HAP-1 (cell line): ENCODE measurements around the gene FHOD3.

Experiments
- DNase-seq, 2 experiments: peaks; one replicate each; pipeline ENCODE4 v3.0.0-alpha.2; 2016 to 2020; ENCODE audit warnings: low spot score in 2 of 2
- H3K27me3 ChIP-seq: fragments of 250-450 bp; sonication (Bioruptor Pico); 2 replicates; pipeline ENCODE4 v1.5.1; 2020; ENCODE audit warnings: low read depth, mild to moderate bottlenecking, moderate library complexity
- H3K36me3 ChIP-seq: fragments of 250-450 bp; sonication (Bioruptor Pico); replicated peaks from 2 replicates; pipeline ENCODE4 v1.5.1; 2020; ENCODE audit warnings: mild to moderate bottlenecking
- H3K4me1 ChIP-seq: fragments of 250-450 bp; sonication (Bioruptor Pico); 2 replicates; pipeline ENCODE4 v1.5.1; 2020; ENCODE audit warnings: mild to moderate bottlenecking
- H3K4me3 ChIP-seq: fragments of 250-450 bp; sonication (Bioruptor Pico); 2 replicates; pipeline ENCODE4 v1.5.1; 2020; ENCODE audit warnings: mild to moderate bottlenecking, moderate library complexity
- H3K9me3 ChIP-seq: fragments of 250-450 bp; sonication (Bioruptor Pico); 2 replicates; pipeline ENCODE4 v1.5.1; 2020; ENCODE audit warnings: mild to moderate bottlenecking, moderate library complexity
- in situ Hi-C: fragments of 300-500 bp; cut with MboI; formaldehyde crosslinking; loops from 3 replicates; pipeline ENCODE4 v1.14.3; 2020; ENCODE audit warnings: low sequenced_read_pairs, inconsistent platforms, mixed read lengths

Gene FHOD3

DNA sequence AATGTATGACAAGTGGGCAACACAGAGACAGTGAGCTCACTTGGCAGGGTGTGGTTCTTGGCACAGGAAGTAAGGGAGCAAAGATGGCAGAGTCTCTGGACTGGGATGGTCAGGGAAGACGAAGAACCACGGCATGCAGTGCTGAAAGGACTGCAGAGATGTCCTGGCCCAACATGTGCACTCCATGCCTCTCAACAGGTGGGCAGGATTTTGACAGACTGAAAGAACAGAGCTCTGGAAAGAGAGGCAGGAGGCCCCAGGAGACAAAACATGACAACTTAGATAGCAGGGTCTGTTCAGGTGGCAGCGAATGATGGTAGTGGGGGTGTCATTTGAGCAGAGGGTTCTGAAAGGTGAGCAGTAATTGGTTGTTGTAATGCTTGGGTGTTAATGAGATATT lies 180.3 kb downstream of the FHOD3 start:
- Histone ChIP-seq H3K9me3 (no peaks in the 10 kb centered on the region), H3K4me1 (peaks cover 28% of the 10 kb centered on the region), H3K27me3 (no peaks in the 10 kb centered on the region), H3K4me3 (no peak overlapping the region), H3K36me3 (no peaks in the 10 kb centered on the region)
- no peak for DNase-seq
- in situ Hi-C loops: no loop called here

DNA sequence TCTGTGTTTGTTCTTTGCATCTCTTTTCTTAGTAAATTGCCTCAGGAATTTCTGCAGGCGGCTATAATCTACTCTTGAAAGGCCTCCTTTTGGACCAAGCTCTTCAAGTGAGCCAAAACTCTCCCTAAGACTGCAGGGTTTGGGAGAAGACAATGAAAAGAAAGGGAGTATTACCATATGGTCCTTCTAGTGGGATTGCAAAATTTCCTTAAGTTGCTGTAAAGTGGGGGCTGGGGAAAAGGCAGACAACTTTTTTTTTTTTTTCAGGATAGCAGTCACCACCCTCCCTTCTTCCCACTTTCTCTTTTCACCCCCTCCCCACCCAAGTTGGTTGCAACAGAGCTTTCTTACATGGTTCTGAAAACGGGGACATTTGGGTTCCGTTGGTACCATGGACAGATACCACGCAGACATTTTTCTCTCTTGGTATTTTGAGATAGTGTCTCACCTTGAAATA lies 183.7 kb downstream of the FHOD3 start:
- Histone ChIP-seq H3K9me3 (no peaks in the 10 kb centered on the region), H3K4me3 (no peak overlapping the region), H3K4me1 (peaks cover 29% of the 10 kb centered on the region), H3K36me3 (no peaks in the 10 kb centered on the region), H3K27me3 (no peaks in the 10 kb centered on the region)
- in situ Hi-C loops: no loop called here
- DNase-seq: peak; percentile 74 to 98

DNA sequence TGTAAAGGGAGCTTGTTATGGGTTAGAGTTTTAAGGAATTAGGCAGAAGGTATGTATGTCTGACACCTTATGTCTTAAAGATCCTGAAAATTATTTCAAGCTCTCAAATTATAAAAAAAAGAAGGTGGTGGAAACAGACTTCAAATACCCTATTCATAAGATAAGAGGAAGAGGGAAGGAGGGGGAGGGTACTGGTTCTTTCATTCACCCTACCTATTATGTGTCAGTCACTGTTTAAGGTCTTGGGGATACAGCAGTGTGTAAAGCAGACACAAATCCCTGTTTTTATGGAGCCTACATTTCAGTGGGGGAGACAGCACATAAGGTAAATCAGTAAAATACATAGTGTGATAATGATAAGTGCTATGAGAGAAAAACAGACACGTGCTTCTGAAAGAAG lies 184.4 kb downstream of the FHOD3 start:
- Histone ChIP-seq H3K4me1 (peaks cover 29% of the 10 kb centered on the region), H3K4me3 (no peak overlapping the region), H3K36me3 (no peaks in the 10 kb centered on the region), H3K9me3 (no peaks in the 10 kb centered on the region), H3K27me3 (no peaks in the 10 kb centered on the region)
- peak in 1 of 2 experiments; percentile 52 for DNase-seq
- in situ Hi-C loops: no loop called here

DNA sequence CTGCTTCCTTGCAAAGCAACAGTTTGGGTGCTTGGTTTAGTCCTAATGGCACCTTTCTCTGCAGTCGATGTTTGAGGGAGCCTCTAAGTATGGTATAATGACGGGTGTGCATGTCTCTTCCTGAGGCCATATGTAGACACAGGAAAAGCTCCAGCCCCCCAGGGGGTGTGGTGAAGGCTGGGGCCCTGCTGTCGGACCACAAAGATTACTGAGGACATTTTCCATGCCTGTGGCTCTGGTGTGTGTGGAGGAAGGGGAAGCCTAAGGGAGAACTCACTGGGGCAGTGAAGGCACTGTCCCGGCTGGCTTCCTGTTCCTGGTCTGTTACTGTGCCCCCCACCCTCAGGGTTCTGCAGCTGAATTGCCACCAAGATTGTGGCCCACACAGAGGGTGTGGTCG lies 187.1 kb downstream of the FHOD3 start:
- in situ Hi-C loops: no loop called here
- Histone ChIP-seq H3K27me3 (no peaks in the 10 kb centered on the region), H3K36me3 (no peaks in the 10 kb centered on the region), H3K4me1 (peaks cover 28% of the 10 kb centered on the region), H3K9me3 (no peaks in the 10 kb centered on the region), H3K4me3 (no peak overlapping the region)
- DNase-seq: no peak

DNA sequence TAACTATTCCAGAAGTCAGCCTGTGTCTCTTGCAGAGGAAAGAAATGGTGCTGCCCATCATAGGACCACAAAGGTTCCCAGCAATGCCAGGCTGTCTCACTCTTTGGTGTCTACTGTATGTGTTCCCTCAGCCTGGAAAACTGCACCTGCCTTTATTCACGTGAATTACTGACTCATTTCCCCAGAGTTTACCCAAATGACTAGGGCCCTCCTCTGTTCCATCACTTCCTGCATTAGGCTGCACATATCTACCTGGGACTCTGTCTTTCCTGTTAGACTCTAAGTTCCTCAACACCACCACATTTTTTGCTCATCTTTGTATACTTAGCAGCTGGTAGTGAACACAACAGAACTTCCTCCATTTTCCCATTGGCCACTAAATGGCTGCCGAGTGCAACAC lies 188.3 kb downstream of the FHOD3 start:
- Histone ChIP-seq H3K27me3 (no peaks in the 10 kb centered on the region), H3K9me3 (no peaks in the 10 kb centered on the region), H3K4me1 (peaks cover 16% of the 10 kb centered on the region), H3K36me3 (no peaks in the 10 kb centered on the region), H3K4me3 (no peak overlapping the region)
- DNase-seq: no peak
- in situ Hi-C loops: no loop called here

DNA sequence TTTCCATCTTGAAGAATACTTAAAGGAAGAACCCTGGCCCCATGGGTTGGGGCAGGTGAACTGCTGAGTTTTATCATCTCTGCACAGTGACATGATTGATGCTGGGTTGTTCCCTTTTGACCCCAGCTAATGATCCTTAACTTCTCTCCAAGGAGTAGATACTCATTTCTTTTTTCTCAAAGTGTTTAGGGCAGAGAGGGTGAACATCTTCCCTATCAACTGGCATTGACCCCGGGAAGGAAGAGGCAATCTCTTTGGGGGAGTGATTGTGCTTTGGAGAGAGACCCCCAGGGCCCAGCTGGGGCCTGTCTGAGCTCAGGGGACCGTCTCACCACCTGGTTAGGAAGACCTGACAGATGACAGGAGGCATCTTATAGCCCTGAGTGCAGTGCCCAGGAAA lies 190.6 kb downstream of the FHOD3 start:
- H3K4me3 ChIP-seq: no peak overlapping the region
- H3K36me3 ChIP-seq: no peaks in the 10 kb centered on the region
- H3K4me1 ChIP-seq: no peaks in the 10 kb centered on the region
- DNase-seq: no peak
- in situ Hi-C loops: no loop called here
- H3K27me3 ChIP-seq: no peaks in the 10 kb centered on the region
- no peaks in the 10 kb centered on the region for H3K9me3 ChIP-seq

DNA sequence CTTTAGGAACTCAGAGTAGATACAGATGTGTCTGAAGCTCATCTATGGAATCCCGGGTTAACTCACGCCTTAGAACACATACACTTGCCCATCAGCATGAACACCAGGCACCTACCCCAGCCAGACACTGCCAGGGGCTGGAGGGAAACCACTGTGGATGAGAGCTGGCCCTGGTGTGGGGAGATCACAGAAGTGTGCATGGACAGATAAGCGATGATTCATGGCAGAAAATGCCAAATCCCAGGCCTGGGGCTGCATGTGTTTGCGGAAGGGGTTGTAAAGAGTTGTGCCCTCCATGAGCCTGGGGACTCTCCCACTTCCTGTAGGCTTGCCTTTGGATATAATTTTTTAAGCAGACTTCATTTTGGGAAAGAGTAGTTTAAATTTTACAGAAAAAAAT lies 193.4 kb downstream of the FHOD3 start:
- DNase-seq: no peak
- Histone ChIP-seq H3K9me3 (no peaks in the 10 kb centered on the region), H3K4me3 (no peak overlapping the region), H3K4me1 (0 out of 2 replicates have a peak, but pooled peaks cover 4% of the 10 kb centered on the region), H3K36me3 (no peaks in the 10 kb centered on the region), H3K27me3 (no peaks in the 10 kb centered on the region)
- in situ Hi-C loops: no loop called here

DNA sequence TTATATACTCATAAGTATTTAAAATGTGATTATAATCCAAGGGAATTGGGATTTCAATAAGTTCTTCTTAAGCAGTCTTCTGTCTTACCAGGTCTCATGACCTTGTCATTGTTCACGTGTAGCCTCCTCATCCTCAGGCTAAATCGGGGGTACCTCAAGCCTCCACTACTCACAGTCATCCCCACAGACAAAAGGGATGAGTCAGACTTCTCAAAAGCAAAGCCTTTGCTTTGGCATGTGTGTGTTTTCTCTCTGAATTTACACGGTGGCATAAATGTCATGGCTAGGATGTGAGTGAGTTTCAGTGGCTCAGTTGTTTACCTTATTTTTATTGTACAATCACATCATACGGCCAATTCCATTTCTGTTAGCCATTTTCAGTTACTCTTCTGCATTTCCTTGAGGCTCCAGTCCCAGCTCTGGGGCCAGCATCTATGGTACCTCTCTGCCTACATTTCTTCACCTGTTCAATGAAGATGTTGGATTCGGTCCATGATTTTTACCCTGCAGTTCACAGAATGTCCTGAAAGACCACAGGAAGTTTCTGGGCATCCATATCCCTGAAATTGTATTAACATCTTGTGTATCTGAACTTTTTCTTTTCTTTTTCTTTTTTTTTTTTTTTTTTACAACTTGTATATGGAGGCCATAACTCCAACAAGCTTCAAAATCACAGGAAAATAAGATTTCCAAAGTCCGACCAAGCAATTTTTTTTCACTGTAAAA lies 195.3 kb downstream of the FHOD3 start:
- Histone ChIP-seq H3K9me3 (no peaks in the 10 kb centered on the region), H3K27me3 (no peaks in the 10 kb centered on the region), H3K36me3 (no peaks in the 10 kb centered on the region), H3K4me3 (no peak overlapping the region), H3K4me1 (0 out of 2 replicates have a peak, but pooled peaks cover 4% of the 10 kb centered on the region)
- DNase-seq: no peak
- in situ Hi-C loops: no loop called here

DNA sequence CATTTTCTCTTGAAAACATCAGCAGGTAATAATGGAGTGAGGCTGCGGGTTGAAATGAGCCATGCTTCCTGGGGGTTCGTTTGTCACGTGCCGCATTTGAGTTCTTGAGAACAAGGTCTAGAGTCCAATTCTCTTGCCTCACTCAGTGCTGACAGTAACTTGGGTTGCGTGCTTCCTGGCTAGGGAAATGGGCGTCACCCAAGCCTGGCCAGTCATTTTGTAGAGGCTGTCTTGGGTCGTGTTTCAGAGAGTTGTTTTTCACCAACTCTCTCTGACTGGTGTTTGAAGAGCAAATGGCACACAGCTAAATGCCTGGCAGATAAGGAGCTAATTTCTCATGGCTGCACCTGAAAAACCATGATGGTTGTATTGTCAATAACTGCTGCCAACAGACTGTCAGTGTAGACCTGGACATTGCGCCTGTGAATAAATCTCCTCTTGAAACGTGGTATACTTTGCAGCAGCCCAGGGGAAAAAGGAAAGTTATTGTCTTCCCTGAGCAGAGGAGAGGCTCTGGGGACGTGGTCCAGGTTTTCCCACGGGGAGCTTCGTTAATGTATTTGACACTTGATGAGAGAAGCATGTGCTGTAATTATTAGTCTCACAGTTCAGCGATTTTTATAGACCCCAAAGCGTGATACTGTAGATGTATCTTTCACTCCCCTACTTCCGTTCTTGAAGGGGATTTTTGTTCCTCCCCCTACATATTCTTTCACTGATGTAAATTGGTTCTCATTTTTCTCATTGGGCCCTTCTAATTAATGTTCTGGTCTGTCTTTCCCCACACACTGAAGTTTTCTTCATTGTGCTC lies 196.0 kb downstream of the FHOD3 start:
- in situ Hi-C loops: no loop called here
- no peak for DNase-seq
- Histone ChIP-seq H3K4me3 (no peak overlapping the region), H3K27me3 (no peaks in the 10 kb centered on the region), H3K36me3 (no peaks in the 10 kb centered on the region), H3K4me1 (0 out of 2 replicates have a peak, but pooled peaks cover 4% of the 10 kb centered on the region), H3K9me3 (no peaks in the 10 kb centered on the region)

DNA sequence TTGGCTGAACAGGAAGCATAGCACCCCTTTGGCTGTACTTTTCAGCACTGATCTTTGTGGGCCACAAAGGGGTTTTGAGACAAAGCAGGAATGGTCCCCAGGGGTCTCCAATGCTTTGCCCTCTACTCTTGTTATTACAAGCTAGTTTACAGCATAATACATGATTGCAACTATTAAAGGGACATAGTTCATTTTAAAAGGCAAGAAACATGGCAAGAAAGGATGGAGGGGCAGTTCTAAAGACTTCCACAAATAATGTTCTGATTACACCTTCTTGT lies 196.6 kb downstream of the FHOD3 start:
- no peak for DNase-seq
- no peak overlapping the region for H3K4me3 ChIP-seq

DNA sequence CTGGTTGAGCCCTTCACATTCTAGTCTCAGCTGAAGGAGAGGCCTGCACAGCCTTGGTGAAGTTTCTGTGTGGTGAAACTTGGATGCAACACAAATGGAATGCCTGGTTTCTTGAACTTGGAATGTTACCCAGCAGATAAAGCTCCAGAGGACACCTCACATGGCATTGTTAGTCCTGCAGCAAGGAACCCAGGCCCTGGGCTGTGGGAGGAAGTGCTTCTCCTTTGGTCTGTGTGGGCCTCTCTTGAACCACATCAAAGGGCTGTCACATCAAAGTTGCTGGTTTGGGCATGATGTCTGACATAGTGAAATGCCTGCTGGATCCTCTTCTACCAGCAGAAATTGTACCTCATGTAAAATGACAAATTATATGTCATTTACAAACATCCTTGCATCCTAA lies 198.5 kb downstream of the FHOD3 start:
- H3K27me3 ChIP-seq: no peaks in the 10 kb centered on the region
- no peak for DNase-seq
- H3K4me3 ChIP-seq: no peak overlapping the region
- 0 out of 2 replicates have a peak, but pooled peaks cover 4% of the 10 kb centered on the region for H3K4me1 ChIP-seq
- no peaks in the 10 kb centered on the region for H3K36me3 ChIP-seq
- H3K9me3 ChIP-seq: no peaks in the 10 kb centered on the region
- in situ Hi-C loops: no loop called here

More for the DNA sequence above, 196.6 kb downstream of the FHOD3 start:
- 0 out of 2 replicates have a peak, but pooled peaks cover 4% of the 10 kb centered on the region for H3K4me1 ChIP-seq
- in situ Hi-C loops: no loop called here
- H3K36me3 ChIP-seq: no peaks in the 10 kb centered on the region
- no peaks in the 10 kb centered on the region for H3K27me3 ChIP-seq
- no peaks in the 10 kb centered on the region for H3K9me3 ChIP-seq

DNA sequence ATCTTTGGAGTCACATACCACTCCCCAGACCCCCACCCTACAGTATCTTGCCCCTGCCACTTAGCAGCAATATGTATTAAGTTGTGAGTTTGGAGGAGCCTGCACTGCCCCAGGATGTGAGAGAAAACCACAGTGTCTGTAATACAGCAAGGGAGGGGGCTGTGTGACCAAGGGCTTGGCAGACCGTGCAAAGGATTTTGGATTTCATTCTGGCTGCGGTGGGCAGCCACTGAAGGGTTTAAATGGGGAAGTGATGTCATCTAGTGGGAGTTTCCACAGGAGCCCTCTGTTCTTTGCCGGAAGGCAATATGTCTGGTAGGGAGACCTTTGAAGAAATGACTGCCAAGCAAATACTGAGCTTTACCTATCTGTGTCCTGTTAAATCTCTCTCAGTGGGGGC lies 202.4 kb downstream of the FHOD3 start:
- DNase-seq: no peak
- in situ Hi-C loops: no loop called here
- Histone ChIP-seq H3K27me3 (no peaks in the 10 kb centered on the region), H3K36me3 (no peaks in the 10 kb centered on the region), H3K4me3 (no peak overlapping the region), H3K9me3 (no peaks in the 10 kb centered on the region), H3K4me1 (no peaks in the 10 kb centered on the region)

DNA sequence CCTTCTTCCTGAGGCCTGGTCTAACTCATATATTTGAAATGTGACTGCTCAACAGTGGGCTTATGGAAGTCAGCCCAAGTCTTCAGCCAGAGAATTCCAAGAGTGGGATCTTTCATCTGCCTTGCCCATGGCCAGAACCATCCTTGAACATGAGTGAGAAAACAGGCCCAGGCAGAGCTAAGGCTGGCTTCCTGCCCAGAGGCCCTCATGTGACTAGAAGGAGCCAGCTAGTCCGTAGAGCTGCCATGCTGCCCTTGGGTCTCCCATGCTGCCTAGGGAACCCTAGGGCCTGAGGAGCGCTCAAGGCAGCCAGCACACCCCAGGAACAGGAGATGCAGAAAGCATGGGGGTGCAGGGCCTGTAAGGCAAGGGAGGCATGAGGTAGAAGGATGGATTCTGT lies 203.6 kb downstream of the FHOD3 start:
- H3K4me3 ChIP-seq: no peak overlapping the region

DNA sequence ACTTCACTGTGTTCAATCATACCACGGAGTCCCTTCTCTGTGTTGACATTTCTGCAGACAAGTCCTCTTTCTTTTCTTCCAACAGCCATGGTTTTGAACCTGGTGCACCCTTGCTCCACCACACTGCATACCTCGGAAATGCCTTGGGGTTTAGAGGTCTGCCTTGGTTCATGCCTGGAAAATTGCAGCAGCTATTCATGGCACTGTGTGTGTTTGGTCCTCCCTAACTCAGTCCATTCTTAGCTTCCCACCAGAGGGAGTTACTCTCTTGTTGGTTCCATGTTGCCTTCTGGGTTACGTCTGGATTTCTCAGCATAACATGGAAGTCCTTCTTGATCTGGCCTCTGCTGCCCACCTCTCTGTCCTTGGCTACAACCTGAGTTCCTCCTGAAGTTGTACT lies 206.0 kb downstream of the FHOD3 start:
- H3K4me1 ChIP-seq: no peaks in the 10 kb centered on the region
- H3K4me3 ChIP-seq: no peak overlapping the region
- H3K36me3 ChIP-seq: no peaks in the 10 kb centered on the region; the same call in 1 of the 2 replicates
- H3K27me3 ChIP-seq: no peaks in the 10 kb centered on the region
- in situ Hi-C loops: no loop called here
- no peak for DNase-seq
- H3K9me3 ChIP-seq: no peaks in the 10 kb centered on the region

More for the DNA sequence above, 203.6 kb downstream of the FHOD3 start:
- in situ Hi-C loops: no loop called here
- Histone ChIP-seq H3K27me3 (no peaks in the 10 kb centered on the region), H3K4me1 (no peaks in the 10 kb centered on the region), H3K9me3 (no peaks in the 10 kb centered on the region), H3K36me3 (no peaks in the 10 kb centered on the region)
- no peak for DNase-seq
